Measurements from ENCODE around the gene HOXD9. TPM values are rescaled to one million over a fixed set of nuclear protein-coding genes. Genes with fewer than 3 reads are reported as not detected.

Gene HOXD9
- polyA plus RNA-seq, 1 experiment = 1.8 TPM

- no peak overlapping the region for H3K4me3 ChIP-seq (ENCODE audit: low read depth, low read length)
- no peaks in the 10 kb centered on the region for H3K36me3 ChIP-seq (ENCODE audit: control insufficient read depth, insufficient read depth, low read length)
- ChIA-PET POLR2A (no interaction called here), CTCF (interaction anchor here (1.1 to 8.7 kb wide), 8 partner anchors 8 to 513 kb away, joined by 3 to 110 read pairs (median 48); partner anchors contain the start of gene HOXD8)
- no peak for DNase-seq (ENCODE audit: low read depth)
- H3K27me3 ChIP-seq (ENCODE audit: control insufficient read depth, insufficient read depth, low read length) = peaks cover 38% of the 10 kb centered on the region
- no peak for TF ChIP-seq CTCF (IDR thresholded peaks at IDR 0.05; ENCODE audit: insufficient read depth, low read depth, low read length)
Measured at GRCh38 chr2:176138526-176138922, 16.0 kb downstream of the HOXD9 start.

- Histone ChIP-seq H3K4me3 (ENCODE audit: low read depth, low read length) (no peak overlapping the region), H3K27me3 (ENCODE audit: control insufficient read depth, insufficient read depth, low read length) (peaks cover 41% of the 10 kb centered on the region), H3K36me3 (ENCODE audit: control insufficient read depth, insufficient read depth, low read length) (no peaks in the 10 kb centered on the region)
- DNase-seq (ENCODE audit: low read depth) = no peak
- CTCF ChIA-PET = interaction anchor here (0.7 to 8.7 kb wide), 21 partner anchors 9 to 1140 kb away, joined by 3 to 110 read pairs (median 9); partner anchors contain the start of gene HOXD8
- TF ChIP-seq CTCF (IDR thresholded peaks at IDR 0.05; ENCODE audit: insufficient read depth, low read depth, low read length) = no peak
- POLR2A ChIA-PET = no interaction called here
Measured at GRCh38 chr2:176138923-176139660, 16.6 kb downstream of the HOXD9 start.

GRCh38 chr2:176139661-176140512 is 17.4 kb downstream of the HOXD9 start:
- peaks cover 36% of the 10 kb centered on the region for H3K27me3 ChIP-seq (ENCODE audit: control insufficient read depth, insufficient read depth, low read length)
- ChIA-PET CTCF (interaction anchor here (0.6 to 8.7 kb wide), 53 partner anchors 8 to 1377 kb away, joined by 3 to 110 read pairs (median 4); partner anchors contain the start of genes HOXD4, HOXD8 and MTX2), POLR2A (no interaction called here)
- peak overlapping the region; percentile 53 for H3K4me3 ChIP-seq (ENCODE audit: low read depth, low read length)
- TF ChIP-seq CTCF (IDR thresholded peaks at IDR 0.05; ENCODE audit: insufficient read depth, low read depth, low read length) = no peak
- H3K36me3 ChIP-seq (ENCODE audit: control insufficient read depth, insufficient read depth, low read length) = no peaks in the 10 kb centered on the region
- no peak for DNase-seq (ENCODE audit: low read depth)

- POLR2A ChIA-PET = no interaction called here
- H3K36me3 ChIP-seq (ENCODE audit: control insufficient read depth, insufficient read depth, low read length) = no peaks in the 10 kb centered on the region
- DNase-seq (ENCODE audit: low read depth) = no peak
- peaks cover 40% of the 10 kb centered on the region for H3K27me3 ChIP-seq (ENCODE audit: control insufficient read depth, insufficient read depth, low read length)
- peak; percentile 92 for TF ChIP-seq CTCF (IDR thresholded peaks at IDR 0.05; ENCODE audit: insufficient read depth, low read depth, low read length)
- peak overlapping the region; percentile 53 for H3K4me3 ChIP-seq (ENCODE audit: low read depth, low read length)
- CTCF ChIA-PET = interaction anchor here (0.6 to 8.7 kb wide), 59 partner anchors 8 to 1454 kb away, joined by 3 to 110 read pairs (median 4); partner anchors contain the start of genes HOXD4, HOXD8 and MTX2
Measured at GRCh38 chr2:176140513-176141317, 18.2 kb downstream of the HOXD9 start.

Measured in BJ (cell line).